SK-N-SH (cell line): Measurements from ENCODE around the gene FEZF2. TPM values are rescaled to one million over a fixed set of nuclear protein-coding genes. Genes with fewer than 3 reads are reported as not detected.

Experiments
- CTCF ChIA-PET: fragments of 300-600, 350-600 bp; formaldehyde crosslinking; extraction: SDS; loops from one replicate; lab custom pipeline; 2021; lab: Yijun Ruan, JAX
- POLR2A ChIA-PET: fragments of 350-600 bp; sonication (Branson Sonifier 250); formaldehyde crosslinking; extraction: SDS; loops from one replicate; lab custom pipeline; 2020; ENCODE audit warnings: antibody characterized with exemption, inconsistent platforms; lab: Yijun Ruan, JAX
- DNase-seq: peaks from one replicate; pipeline ENCODE4 v3.0.0; 2012
- H2AFZ ChIP-seq: fragments of 200-600 bp; sonication (generic); 2 replicates; pipeline ENCODE4 v1.8.1; 2016; ENCODE audit warnings: antibody characterized with exemption, mild to moderate bottlenecking, low read depth
- H3F3A ChIP-seq: fragments of 200-600 bp; sonication (generic); replicated peaks from 2 replicates; pipeline ENCODE3; 2016; ENCODE audit warnings: antibody characterized with exemption, mild to moderate bottlenecking; ENCODE audit not compliant: insufficient read depth
- H3K27ac ChIP-seq, 2 experiments: fragments of 200-500 bp in 1 of 2; fragments of 200-600 bp in 1 of 2; sonication (Bioruptor generic) in 1 of 2; sonication (generic), shearing (Covaris generic) in 1 of 2; 2 replicates each; pipeline versions ENCODE4 v1.5.1 to v1.6.1; 2014 to 2016; ENCODE audit warnings: low read depth in 2 of 2, inconsistent platforms in 1 of 2, low read length in 1 of 2, mild to moderate bottlenecking in 1 of 2, mixed read lengths in 1 of 2
- H3K27me3 ChIP-seq: fragments of 200-600 bp; sonication (generic), shearing (Covaris generic); 2 replicates; pipeline ENCODE4 v1.6.1; 2016; ENCODE audit warnings: mixed run types; ENCODE audit not compliant: insufficient read depth
- H3K36me3 ChIP-seq, 2 experiments: fragments of 200-500 bp in 1 of 2; fragments of 200-600 bp in 1 of 2; sonication (Bioruptor generic) in 1 of 2; sonication (generic) in 1 of 2; replicated peaks in 1 of 2; 2 replicates each; pipeline versions ENCODE3 to v1.5.1; 2014 to 2016; ENCODE audit warnings: low read length in 1 of 2, mild to moderate bottlenecking in 1 of 2; ENCODE audit not compliant: insufficient read depth in 2 of 2, control insufficient read depth in 1 of 2
- H3K4me1 ChIP-seq, 2 experiments: fragments of 200-500 bp in 1 of 2; fragments of 200-600 bp in 1 of 2; sonication (Bioruptor generic) in 1 of 2; sonication (generic), shearing (Covaris generic) in 1 of 2; 2 replicates each; pipeline versions ENCODE4 v1.5.1 to v1.6.1; 2014 to 2016; ENCODE audit warnings: low read depth in 1 of 2, low read length in 1 of 2, mixed run types in 1 of 2; ENCODE audit not compliant: insufficient read depth in 2 of 2, control insufficient read depth in 1 of 2
- H3K4me2 ChIP-seq: fragments of 200-600 bp; sonication (generic), shearing (Covaris generic); 2 replicates; pipeline ENCODE4 v1.6.1; 2017; ENCODE audit warnings: mixed run types
- H3K4me3 ChIP-seq, 2 experiments: fragments of 200-500 bp in 1 of 2; fragments of 200-600 bp in 1 of 2; sonication (Bioruptor generic) in 1 of 2; sonication (generic), shearing (Covaris generic) in 1 of 2; 2 replicates each; pipeline versions ENCODE4 v1.5.1 to v1.8.1; 2014 to 2016; ENCODE audit warnings: low read depth in 2 of 2, inconsistent platforms in 1 of 2, low read length in 1 of 2, mild to moderate bottlenecking in 1 of 2, mixed read lengths in 1 of 2, moderate library complexity in 1 of 2
- H3K79me2 ChIP-seq: fragments of 200-600 bp; sonication (generic); 2 replicates; pipeline ENCODE4 v1.8.1; 2017; ENCODE audit warnings: mild to moderate bottlenecking; ENCODE audit not compliant: insufficient read depth
- H3K9ac ChIP-seq: fragments of 200-600 bp; sonication (generic); 2 replicates; pipeline ENCODE4 v1.6.1; 2017; ENCODE audit warnings: mixed run types
- H3K9me2 ChIP-seq: fragments of 200-600 bp; sonication (generic); 2 replicates; pipeline ENCODE4 v1.6.1; 2017; ENCODE audit warnings: mixed run types
- H3K9me3 ChIP-seq: fragments of 200-600 bp; sonication (generic); 2 replicates; pipeline ENCODE4 v1.6.1; 2017; ENCODE audit warnings: mixed run types, mild to moderate bottlenecking, moderate library complexity
- H4K20me1 ChIP-seq: fragments of 200-600 bp; sonication (generic); 2 replicates; pipeline ENCODE4 v1.6.1; 2017; ENCODE audit warnings: mild to moderate bottlenecking, mixed run types; ENCODE audit not compliant: insufficient read depth
- ELF1 ChIP-seq: IDR thresholded peaks from 2 replicates; pipeline ENCODE4 v1.4.0; 2012
- EZH2phosphoT487 ChIP-seq: fragments of 200-600 bp; sonication (generic); IDR thresholded peaks from 2 replicates; pipeline ENCODE4 v1.6.1; 2017; ENCODE audit warnings: low read depth, mixed run types, mild to moderate bottlenecking, antibody characterized with exemption, moderate library complexity, borderline replicate concordance
- FOXJ3 ChIP-seq: sonication (generic); formaldehyde crosslinking; IDR thresholded peaks from 2 replicates; pipeline ENCODE4 v1.5.1; 2020; ENCODE audit warnings: mild to moderate bottlenecking, missing genetic modification reagents
- FOXM1 ChIP-seq: IDR thresholded peaks from 2 replicates; pipeline ENCODE4 v1.4.0; 2012; ENCODE audit warnings: low read depth, mild to moderate bottlenecking
- GABPA ChIP-seq: IDR thresholded peaks from 2 replicates; pipeline ENCODE4 v1.4.0; 2012; ENCODE audit warnings: low read depth, mild to moderate bottlenecking
- GATA2 ChIP-seq: sonication (generic); formaldehyde crosslinking; IDR thresholded peaks from 2 replicates; pipeline ENCODE4 v1.5.0; 2020; ENCODE audit warnings: mild to moderate bottlenecking, missing genetic modification reagents
- IRF3 ChIP-seq: fragments of 150-350 bp; IDR thresholded peaks from 2 replicates; pipeline ENCODE4 v1.6.1; 2016; ENCODE audit warnings: mild to moderate bottlenecking, low read depth, low read length
- MAX ChIP-seq: IDR thresholded peaks from 2 replicates; pipeline ENCODE4 v1.4.0; 2012; ENCODE audit warnings: low read depth
- MXI1 ChIP-seq: IDR thresholded peaks from 2 replicates; pipeline ENCODE4 v1.6.1; 2012; ENCODE audit warnings: mild to moderate bottlenecking, low read depth, low read length, improper control_type of control experiment
- PBX3 ChIP-seq: IDR thresholded peaks from 2 replicates; pipeline ENCODE4; 2012
- POLR2AphosphoS5 ChIP-seq: IDR thresholded peaks from 2 replicates; pipeline ENCODE4 v1.6.1; 2012; ENCODE audit warnings: low read depth, low read length
- RCOR1 ChIP-seq: fragments of 150-350 bp; IDR thresholded peaks from 2 replicates; pipeline ENCODE4 v1.6.1; 2017; ENCODE audit warnings: antibody characterized with exemption, low read length
- RFX5 ChIP-seq: IDR thresholded peaks from 2 replicates; pipeline ENCODE4 v1.6.1; 2012; ENCODE audit warnings: mild to moderate bottlenecking, improper control_type of control experiment, low read length
- TAF1 ChIP-seq: IDR thresholded peaks from 2 replicates; pipeline ENCODE4 v1.6.1; 2012; ENCODE audit warnings: low read depth, mild to moderate bottlenecking, low read length, moderate library complexity, borderline replicate concordance
- WGBS: methylation state at CpG from one replicate; pipeline ENCODE4 v1.1.6; 2017; ENCODE audit warnings: low lambda C conversion rate; 5-methylcytosine and 5-hydroxymethylcytosine counted together
- polyA plus RNA-seq, 3 experiments: library from polyadenylated mRNA; depleted of rRNA; stranded (reverse); fragments of >200 nt; gene quantifications; 2 replicates each; pipeline ENCODE4 v1.2.3, GENCODE V29; 2012
- TF ChIP-seq, protein P1 (sequence below): fragments of 200-600 bp; sonication (generic); IDR thresholded peaks from 2 replicates; pipeline ENCODE4 v1.6.1; 2017; ENCODE audit warnings: antibody characterized with exemption, mild to moderate bottlenecking, moderate library complexity

The FEZF2 gene
- polyA plus RNA-seq, 1 of the 3 experiments (the other 2 are of a cell fraction), result not detected

DNA sequence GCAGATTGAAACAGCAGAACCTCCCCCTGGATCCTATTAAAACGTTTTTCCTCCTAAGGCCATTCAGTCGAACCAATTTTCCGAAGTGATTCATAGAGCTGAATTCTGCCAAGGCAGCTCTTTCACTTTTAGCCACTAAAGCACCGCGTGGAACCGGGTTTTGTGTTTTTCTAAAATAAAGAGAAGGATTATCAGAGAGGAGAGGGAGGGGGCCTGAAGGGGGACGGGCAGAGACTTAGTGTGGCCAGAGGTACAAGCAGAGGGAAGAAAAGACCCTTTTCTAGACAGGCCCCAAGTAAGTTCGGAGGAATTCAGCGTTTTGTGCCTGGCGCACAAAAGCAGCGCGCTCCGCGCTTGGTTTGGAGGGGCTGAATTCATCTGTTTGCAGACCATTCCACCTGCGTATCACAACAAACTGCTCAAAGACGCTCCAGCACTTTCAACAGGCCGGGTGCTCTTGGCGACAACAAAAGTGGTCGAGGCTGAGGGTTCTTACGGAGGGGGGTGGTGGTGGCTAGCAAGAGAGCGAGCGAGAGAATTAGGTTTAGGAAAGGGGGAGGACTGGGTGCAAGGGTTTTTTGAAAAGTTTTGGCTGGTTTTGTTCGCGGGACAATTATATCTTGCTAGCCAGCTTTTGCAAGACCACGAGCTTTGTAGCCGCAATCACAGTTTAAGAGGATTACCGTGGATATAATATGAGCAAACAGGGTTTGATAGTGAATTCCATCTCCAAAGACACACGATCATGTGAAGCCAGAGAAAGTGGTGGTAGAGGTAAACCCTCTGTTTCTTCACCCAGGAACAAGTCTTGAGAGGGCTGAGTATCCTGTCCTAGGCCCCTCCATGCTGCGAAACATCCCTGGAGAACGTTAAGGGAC is 1.2 kb upstream of the FEZF2 start:
- H3F3A ChIP-seq, result no peaks in the 10 kb centered on the region
- CTCF ChIA-PET, result no interaction called here
- no peaks in the 10 kb centered on the region for H3K9me2 ChIP-seq
- no peaks in the 10 kb centered on the region for H4K20me1 ChIP-seq
- H3K4me2 ChIP-seq, result peak overlapping the region; percentile 90
- H3K4me3 ChIP-seq, result peak overlapping the region; percentile 22 to 60; a peak in 3 of 4 replicates
- TF ChIP-seq RCOR1, result no peak
- H3K27me3 ChIP-seq, result peaks cover 90% of the 10 kb centered on the region
- H3K9me3 ChIP-seq, result no peaks in the 10 kb centered on the region
- POLR2A ChIA-PET, result no interaction called here
- no peaks in the 10 kb centered on the region for H3K79me2 ChIP-seq
- H3K9ac ChIP-seq, result no peak overlapping the region
- DNase-seq, result peak; percentile 27
- peaks cover 0 to 4% of the 10 kb centered on the region in 2 experiments; a peak in 1 of 4 replicates for H3K4me1 ChIP-seq
- no peaks in the 10 kb centered on the region for H3K36me3 ChIP-seq
- no peak overlapping the region for H3K27ac ChIP-seq
- H2AFZ ChIP-seq, result 0 out of 2 replicates have a peak overlapping the region, but pooled peaks have one; percentile 56
- 24% methylated on average over 28 of the region's 30 CpGs for WGBS

- peaks cover 0 to 9% of the 10 kb centered on the region in 2 experiments; a peak in 1 of 4 replicates for H3K4me1 ChIP-seq
- H3F3A ChIP-seq, result no peaks in the 10 kb centered on the region
- no peaks in the 10 kb centered on the region for H3K9me2 ChIP-seq
- no peak for TF ChIP-seq ELF1
- TF ChIP-seq EZH2phosphoT487, result 0 out of 2 replicates have a peak, but pooled peaks have one; percentile 52
- TF ChIP-seq TAF1, result no peak
- no peak for TF ChIP-seq IRF3
- H3K4me2 ChIP-seq, result peak overlapping the region; percentile 90
- 13% methylated on average over 32 of the region's 47 CpGs for WGBS
- H3K27me3 ChIP-seq, result peaks cover 90% of the 10 kb centered on the region
- H2AFZ ChIP-seq, result 0 out of 2 replicates have a peak overlapping the region, but pooled peaks have one; percentile 56
- peak; percentile 36 for DNase-seq
- H3K9me3 ChIP-seq, result no peaks in the 10 kb centered on the region
- H3K36me3 ChIP-seq, result no peaks in the 10 kb centered on the region
- H3K9ac ChIP-seq, result no peak overlapping the region
- CTCF ChIA-PET, result interaction anchor here (1.3 kb wide), 1 partner anchor 184 kb away, joined by 3 read pairs; no protein-coding TSS in a partner anchor
- POLR2A ChIA-PET, result no interaction called here
- H3K27ac ChIP-seq, result no peak overlapping the region
- no peaks in the 10 kb centered on the region for H3K79me2 ChIP-seq
- H4K20me1 ChIP-seq, result no peaks in the 10 kb centered on the region
- H3K4me3 ChIP-seq, result peak overlapping the region in 1 of 2 experiments; percentile 60; a peak in 3 of 4 replicates
Measured at GRCh38 chr3:62373714-62374333, 474 bp upstream of the FEZF2 start.

- Histone ChIP-seq H3K27me3 (peaks cover 93% of the 10 kb centered on the region), H3K9ac (no peak overlapping the region), H4K20me1 (no peaks in the 10 kb centered on the region), H3F3A (no peaks in the 10 kb centered on the region), H3K4me2 (peak overlapping the region; percentile 44; the same call in 1 of the 2 replicates), H2AFZ (no peak overlapping the region), H3K9me2 (no peaks in the 10 kb centered on the region), H3K4me1 (peaks cover 0 to 5% of the 10 kb centered on the region in 2 experiments; a peak in 1 of 4 replicates), H3K79me2 (no peaks in the 10 kb centered on the region), H3K27ac (no peak overlapping the region), H3K9me3 (no peaks in the 10 kb centered on the region), H3K36me3 (no peaks in the 10 kb centered on the region), H3K4me3 (no peak overlapping the region)
- 1% methylated on average over 13 of the region's 30 CpGs for WGBS
- ChIA-PET POLR2A (no interaction called here), CTCF (interaction anchor here (1.3 kb wide), 1 partner anchor 185 kb away, joined by 3 read pairs; no protein-coding TSS in a partner anchor)
- peak; percentile 44 for DNase-seq
- TF ChIP-seq MAX, result no peak
- TF ChIP-seq GABPA, result no peak
- TF ChIP-seq ELF1, result no peak
- TF ChIP-seq FOXM1, result no peak
- TF ChIP-seq PBX3, result no peak
- no peak for TF ChIP-seq GATA2 (CRISPR knock-in tag)
- no peak for TF ChIP-seq POLR2AphosphoS5
- no peak for TF ChIP-seq MXI1
- no peak for TF ChIP-seq FOXJ3 (CRISPR knock-in tag)
- TF ChIP-seq, protein P1, sequence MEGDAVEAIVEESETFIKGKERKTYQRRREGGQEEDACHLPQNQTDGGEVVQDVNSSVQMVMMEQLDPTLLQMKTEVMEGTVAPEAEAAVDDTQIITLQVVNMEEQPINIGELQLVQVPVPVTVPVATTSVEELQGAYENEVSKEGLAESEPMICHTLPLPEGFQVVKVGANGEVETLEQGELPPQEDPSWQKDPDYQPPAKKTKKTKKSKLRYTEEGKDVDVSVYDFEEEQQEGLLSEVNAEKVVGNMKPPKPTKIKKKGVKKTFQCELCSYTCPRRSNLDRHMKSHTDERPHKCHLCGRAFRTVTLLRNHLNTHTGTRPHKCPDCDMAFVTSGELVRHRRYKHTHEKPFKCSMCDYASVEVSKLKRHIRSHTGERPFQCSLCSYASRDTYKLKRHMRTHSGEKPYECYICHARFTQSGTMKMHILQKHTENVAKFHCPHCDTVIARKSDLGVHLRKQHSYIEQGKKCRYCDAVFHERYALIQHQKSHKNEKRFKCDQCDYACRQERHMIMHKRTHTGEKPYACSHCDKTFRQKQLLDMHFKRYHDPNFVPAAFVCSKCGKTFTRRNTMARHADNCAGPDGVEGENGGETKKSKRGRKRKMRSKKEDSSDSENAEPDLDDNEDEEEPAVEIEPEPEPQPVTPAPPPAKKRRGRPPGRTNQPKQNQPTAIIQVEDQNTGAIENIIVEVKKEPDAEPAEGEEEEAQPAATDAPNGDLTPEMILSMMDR, result no peak
- TF ChIP-seq EZH2phosphoT487, result no peak
- TF ChIP-seq RFX5, result no peak
Measured at GRCh38 chr3:62372621-62373041, 719 bp downstream of the FEZF2 start.
